LNCAP (cell line): Measurements from ENCODE around the gene ASB16.

Experiments
- TF ChIP-seq, protein P1 (sequence below): fragments of 450-650 bp; IDR thresholded peaks from 2 replicates; pipeline ENCODE4 v1.5.1; 2017; ENCODE audit warnings: mild to moderate bottlenecking

ASB16 gene

DNA sequence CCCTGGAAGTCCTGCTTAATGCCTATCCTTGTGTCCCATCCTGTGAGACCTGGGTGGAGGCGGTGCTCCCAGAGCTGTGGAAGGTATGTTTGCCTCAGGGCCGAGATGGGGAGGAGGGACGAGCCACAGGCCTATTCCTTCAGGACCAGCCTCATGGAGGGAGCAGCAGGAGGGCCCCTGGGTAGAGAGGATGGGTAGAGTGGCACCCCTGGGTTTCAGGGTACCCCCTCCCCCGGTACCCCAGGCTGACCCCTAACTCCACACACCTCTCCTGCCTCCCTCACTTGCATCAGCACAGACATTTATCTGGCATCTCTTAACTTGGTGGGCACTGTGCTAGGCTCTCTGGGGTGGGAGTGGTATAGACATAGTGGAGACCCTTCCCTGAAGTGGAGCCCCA is 7.1 kb downstream of the ASB16 start:
- TF ChIP-seq, protein P1, sequence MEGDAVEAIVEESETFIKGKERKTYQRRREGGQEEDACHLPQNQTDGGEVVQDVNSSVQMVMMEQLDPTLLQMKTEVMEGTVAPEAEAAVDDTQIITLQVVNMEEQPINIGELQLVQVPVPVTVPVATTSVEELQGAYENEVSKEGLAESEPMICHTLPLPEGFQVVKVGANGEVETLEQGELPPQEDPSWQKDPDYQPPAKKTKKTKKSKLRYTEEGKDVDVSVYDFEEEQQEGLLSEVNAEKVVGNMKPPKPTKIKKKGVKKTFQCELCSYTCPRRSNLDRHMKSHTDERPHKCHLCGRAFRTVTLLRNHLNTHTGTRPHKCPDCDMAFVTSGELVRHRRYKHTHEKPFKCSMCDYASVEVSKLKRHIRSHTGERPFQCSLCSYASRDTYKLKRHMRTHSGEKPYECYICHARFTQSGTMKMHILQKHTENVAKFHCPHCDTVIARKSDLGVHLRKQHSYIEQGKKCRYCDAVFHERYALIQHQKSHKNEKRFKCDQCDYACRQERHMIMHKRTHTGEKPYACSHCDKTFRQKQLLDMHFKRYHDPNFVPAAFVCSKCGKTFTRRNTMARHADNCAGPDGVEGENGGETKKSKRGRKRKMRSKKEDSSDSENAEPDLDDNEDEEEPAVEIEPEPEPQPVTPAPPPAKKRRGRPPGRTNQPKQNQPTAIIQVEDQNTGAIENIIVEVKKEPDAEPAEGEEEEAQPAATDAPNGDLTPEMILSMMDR: no peak

DNA sequence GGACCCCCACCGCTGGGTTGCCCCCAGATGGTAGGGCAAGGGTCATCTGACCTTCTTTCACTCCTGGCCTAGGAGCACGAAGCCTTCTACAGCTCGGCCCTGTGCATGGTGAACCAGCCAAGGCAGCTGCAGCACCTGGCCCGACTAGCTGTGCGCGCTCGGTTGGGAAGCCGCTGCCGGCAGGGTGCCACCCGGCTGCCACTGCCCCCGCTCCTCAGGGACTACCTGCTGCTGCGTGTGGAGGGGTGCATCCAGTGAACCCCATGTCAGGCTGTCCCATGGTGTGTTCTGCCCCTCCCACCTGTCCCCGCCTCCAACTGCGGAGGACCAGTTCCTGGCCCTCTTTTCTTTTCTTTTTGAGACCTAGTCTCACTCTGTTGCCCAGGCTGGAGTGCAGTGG is 7.6 kb downstream of the ASB16 start:
- TF ChIP-seq, protein P1: no peak

DNA sequence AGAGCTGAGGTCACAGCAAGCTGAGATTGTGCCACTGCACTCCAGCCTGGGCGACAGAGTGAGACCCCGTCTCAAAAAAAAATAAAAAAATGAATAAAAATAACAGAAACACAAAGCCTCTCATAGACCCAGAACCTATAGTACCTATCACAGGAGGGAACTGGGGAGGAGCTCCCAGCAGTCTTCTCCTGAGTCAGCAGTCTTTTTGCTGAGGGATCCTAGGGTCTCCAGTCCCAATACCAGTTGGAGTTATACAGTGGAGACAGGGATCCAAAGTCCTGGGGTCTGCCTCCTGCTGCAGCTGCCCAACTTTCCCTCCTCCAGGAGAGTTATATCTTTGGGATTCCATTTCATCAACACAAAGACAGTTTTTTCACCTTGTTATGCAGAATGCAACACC is 12.5 kb downstream of the ASB16 start:
- TF ChIP-seq, protein P1: no peak

DNA sequence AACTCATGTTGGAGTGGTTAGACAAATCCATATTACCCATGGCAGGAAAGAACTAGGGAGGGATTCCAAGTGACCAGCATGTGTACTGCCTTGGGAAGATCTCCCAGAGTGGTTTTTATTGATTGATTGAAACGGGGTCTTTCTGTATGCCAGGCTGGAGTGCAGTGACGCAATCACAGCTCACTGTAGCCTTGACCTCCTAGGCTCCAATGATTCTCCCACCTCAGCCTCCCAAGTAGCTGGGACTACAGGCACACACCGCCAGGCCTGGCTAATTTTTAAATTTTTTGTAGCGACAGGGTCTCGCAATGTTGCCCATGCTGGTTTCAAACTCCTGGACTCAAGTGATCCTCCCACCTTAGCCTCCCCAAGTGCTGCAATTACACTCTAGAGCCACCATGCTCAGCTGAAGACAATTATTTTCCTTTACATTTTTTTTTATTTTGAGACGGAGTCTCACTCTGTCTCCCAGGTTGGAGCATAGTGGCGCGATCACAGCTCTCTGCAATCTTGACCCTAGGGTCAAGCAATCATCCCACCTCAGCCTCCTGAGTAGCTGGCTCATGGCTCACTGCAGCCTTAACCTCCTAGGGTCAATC is 13.8 kb downstream of the ASB16 start:
- TF ChIP-seq, protein P1: no peak

DNA sequence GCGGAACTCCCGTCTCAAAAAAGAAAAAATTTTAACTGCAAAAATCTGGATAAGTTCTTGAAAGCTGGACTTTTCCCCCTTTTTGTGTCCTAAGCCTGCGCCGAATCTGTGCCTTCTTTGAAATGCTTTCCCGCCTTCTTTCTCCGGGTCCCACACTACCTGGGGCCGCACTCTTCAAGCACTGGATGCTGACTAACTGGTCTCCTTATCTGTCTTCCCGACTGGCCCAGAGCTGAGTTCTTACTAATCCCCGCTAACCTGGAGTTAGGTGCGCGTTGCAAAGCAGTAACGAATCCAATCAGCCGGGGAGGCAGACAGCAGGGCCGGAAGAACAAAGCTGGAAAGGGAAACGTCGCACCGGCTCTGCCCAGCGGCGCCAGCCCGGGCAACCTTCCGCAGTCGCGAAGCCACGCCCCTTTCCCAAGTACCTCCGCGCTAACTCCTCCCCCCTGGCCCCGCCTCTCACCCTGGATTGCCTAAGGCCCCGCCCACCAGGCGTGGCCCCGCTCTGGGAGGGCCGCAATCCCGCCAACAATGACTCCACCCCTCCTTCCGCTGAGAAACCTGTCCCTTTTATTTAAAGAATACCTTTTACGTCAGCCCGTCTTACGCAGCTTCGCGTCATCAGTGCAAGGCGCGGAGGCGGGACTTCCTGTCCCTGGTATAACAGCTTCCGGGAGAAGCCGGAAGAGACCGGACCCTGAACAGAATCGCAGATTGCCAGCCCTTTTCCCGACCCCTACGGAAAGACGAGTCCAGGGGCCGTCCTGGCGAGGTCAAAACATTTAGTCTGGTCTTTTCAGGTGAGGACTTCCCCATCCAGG is 16.0 kb downstream of the ASB16 start, which contains the start of gene TMUB2:
TMUB2 (plus strand) TSS at position 666 of the 824 bp plus-strand sequence. CDS start 737 bp downstream, outside the sequence.
- TF ChIP-seq, protein P1: no peak

DNA sequence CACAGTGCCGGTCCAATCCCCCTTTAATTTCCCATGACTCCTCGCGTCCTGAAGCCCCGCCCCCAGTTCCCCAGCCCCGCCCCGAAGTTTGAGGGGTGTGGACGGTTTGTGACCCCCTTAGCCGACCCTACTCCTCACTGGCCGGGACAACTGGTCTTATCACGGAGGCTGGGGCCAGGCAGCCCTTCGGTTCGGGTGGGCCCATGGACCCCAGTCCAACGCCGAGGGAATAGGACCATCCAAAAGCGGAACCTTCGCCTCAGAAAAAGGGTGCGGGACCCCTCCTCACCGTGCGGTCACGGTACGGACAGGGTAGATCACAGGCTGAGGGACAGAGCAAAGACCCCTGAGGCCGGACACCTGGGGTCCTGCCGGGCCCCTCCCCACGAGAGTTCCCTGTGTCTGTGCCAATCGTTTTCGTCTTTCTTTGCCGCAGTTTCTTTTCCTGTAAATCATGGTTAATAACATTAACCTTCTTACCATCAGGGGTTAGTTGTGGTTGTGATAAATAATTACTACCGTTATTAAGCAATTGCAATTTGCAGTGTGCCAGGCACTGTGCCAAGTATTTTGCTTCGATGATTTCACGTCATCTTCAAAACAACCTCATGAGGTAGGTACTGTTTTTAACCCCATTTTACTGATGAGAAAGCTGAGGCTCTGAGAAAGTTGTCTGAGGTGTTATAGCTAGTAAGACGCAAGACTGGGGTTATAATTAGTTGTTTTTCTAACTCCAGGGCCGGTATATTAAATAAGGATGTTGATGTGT is 16.8 kb downstream of the ASB16 start:
- TF ChIP-seq, protein P1: no peak

DNA sequence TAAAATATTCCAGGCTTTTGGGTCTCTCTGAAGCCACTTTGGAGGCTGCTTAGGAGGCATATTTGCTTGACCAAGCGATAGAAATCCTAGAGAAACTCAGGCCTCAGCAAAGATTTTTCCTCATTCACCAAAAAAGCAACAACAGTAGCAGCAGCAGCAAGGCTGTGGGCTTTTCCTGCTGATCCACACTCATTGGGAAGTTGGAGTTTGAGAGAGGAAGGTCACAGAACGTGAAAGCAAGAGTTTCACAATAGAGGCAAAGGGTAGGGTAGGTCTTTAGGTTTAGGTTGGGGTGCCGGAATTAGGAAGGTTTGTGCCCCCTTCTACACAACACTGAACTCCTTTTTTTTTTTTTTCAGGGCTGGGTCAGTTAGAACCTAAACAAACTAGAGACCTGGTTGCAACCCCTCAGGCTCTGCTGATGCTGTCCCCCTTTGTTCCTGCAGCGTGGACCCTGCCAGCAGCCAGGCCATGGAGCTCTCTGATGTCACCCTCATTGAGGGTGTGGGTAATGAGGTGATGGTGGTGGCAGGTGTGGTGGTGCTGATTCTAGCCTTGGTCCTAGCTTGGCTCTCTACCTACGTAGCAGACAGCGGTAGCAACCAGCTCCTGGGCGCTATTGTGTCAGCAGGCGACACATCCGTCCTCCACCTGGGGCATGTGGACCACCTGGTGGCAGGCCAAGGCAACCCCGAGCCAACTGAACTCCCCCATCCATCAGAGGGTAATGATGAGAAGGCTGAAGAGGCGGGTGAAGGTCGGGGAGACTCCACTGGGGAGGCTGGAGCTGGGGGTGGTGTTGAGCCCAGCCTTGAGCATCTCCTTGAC is 18.3 kb downstream of the ASB16 start:
- TF ChIP-seq, protein P1: no peak
